ENCODE data around the gene IGSF3.
"Not testable (repeated sequence)": the region's sequence is repeated elsewhere in the genome, so short reads cannot be mapped to it uniquely, and the experiment has no call there.

Gene IGSF3

DNA sequence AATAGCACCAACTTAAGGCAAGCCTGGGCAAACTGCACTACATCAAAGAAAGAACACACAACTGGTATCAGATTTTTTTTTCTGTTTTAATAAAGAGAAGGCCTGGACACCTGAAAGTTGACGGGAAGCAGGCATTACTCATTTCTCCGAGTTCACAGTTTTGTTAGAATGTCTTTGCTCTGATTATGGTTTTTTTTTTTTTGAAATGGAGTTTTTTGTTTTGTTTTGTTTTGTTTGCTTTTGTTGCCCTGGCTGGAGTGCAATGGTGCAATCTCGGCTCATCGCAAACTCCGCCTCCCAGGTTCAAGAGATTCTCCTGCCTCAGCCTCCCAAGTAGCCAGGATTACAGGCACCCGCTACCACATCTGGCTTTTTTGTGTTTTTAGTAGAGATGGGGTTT lies 9.7 kb downstream of the IGSF3 start:
- DNase-seq: not testable (repeated sequence)

DNA sequence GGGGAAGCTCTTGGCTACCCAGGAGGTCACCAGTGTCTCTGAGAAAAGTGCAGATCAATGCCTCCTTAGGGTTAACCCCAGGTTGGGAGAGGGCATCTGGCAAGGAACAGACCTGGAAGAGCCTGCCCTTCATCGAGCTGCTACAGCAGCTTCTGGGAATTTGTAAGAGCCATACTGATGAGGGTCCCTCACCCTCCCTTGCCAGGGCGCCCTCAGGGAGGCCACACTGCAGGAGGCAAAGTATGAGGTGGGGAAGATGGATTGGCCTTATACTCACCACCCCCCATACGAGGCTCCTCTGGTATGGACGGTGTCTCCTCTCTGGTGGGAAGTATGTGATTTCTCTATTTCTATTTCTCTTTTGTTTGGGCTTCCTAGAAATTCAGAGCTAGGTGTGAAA lies 13.2 kb downstream of the IGSF3 start:
- DNase-seq: no peak

DNA sequence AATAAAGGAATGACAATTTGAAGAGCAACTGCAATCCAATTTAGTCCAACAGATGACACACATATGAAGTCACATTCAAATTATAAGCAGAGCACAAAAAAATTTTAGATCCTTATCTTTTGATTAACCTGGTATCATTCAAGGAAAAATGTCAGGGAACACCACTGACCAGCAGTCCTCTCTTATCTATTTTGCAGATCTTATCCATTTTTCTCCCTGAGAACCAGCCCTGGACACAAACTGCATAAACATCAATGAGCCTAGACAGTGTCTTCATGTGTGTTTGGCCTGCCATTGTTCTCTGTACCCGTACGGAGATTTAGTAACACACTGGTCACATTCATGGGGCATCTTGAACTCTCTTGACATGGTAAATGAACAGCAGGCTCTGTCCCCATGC lies 14.9 kb downstream of the IGSF3 start:
- DNase-seq: not testable (repeated sequence)

DNA sequence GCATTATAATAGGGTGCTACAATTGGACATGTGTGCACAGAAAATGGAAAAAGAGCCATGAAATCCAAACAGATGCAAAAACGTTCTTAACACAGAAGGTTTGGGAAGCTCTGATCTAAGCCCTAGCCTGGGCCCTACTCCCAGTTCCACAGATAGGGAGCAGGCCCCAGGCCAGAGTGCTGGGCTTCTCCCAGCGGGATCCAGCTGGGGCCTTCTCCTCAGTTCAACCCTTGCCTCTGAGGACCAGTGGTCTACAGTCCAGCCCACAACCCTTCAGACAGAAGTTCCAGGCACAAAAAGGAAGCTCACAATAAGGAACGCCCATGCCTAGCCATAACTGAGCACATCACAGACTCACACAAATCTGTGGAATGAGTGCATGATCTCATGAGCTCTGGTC lies 16.8 kb downstream of the IGSF3 start:
- not testable (repeated sequence) for DNase-seq

DNA sequence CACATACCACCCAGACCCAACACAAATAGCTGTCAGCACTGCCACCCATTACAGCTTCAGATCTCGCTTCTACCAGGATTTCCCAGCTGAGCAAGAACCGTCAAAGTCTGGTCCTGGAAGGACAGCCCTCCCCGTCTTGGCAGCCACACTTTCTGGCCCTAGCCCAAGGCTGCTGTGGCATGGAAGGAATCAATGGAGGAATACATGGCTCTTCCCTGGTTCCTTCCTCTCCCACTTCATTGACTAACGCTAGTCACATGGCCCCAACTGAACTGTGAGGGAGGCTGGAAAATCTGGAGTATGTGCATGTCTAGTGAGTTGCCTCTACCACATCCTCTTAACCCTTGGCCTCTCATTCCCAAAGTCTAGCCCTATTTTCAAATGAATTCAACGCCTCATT lies 18.5 kb downstream of the IGSF3 start:
- not testable (repeated sequence) for DNase-seq

DNA sequence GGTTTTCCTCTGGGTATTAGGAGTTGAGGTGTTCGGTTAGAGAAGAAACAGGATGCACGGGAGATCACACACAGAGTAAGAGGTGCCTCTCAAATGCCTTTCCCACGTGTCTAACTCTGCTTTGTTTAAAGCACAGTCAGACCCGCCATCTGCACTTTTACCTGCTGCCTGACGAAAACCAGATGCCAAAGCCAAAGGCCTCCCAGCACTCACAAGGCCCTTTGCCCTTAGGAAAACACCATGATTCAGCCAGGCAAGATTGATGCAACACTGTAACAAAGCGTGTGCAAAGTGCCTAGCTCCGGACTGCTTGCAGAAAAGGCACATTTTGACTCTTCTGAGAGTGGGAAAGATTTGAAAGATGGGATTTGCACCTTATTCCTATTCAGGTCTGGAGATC lies 19.2 kb downstream of the IGSF3 start:
- DNase-seq: not testable (repeated sequence)

DNA sequence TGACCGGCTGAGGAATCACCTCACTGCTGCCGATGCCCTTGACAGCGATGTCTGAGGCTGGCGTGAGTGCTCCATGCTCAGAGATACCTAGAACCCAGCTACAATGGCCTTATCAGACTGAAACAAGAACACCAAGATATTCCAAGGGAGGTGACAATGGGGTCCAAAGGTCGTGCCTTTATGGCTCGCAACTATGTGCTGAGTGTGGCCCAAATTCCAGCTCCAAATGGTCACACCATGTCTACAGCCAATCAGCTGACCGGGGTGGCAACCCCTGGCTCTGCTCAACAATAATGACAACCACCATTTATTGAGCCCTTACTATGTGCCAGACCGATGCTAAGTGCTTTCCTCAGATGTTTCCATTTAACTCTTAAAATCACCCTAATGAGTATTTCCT lies 20.3 kb downstream of the IGSF3 start:
- DNase-seq: not testable (repeated sequence)

DNA sequence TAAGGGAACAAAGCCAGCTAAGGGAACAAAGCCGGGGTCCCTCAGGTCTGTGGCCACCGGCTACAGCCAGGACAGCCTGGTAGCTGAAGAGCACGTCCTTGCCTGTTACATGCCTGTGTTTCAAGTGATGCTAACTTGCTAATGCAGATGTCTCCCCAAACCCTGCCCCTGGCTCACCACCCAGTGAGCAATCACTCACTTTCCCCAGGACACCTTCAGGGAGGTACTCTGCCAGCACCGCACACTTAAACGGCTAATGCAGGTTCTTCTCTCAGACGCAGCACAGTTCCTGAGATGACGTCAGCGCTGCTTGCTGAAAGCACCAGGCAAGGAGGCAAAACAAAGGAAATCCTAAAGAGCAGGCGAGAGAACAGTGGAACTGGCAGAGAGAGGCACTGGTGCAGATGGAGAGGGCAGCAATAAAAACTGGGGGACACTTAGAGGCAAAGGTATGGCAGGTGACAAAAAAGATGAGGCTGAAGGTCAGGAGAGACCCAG lies 20.8 kb downstream of the IGSF3 start:
- not testable (repeated sequence) for DNase-seq

DNA sequence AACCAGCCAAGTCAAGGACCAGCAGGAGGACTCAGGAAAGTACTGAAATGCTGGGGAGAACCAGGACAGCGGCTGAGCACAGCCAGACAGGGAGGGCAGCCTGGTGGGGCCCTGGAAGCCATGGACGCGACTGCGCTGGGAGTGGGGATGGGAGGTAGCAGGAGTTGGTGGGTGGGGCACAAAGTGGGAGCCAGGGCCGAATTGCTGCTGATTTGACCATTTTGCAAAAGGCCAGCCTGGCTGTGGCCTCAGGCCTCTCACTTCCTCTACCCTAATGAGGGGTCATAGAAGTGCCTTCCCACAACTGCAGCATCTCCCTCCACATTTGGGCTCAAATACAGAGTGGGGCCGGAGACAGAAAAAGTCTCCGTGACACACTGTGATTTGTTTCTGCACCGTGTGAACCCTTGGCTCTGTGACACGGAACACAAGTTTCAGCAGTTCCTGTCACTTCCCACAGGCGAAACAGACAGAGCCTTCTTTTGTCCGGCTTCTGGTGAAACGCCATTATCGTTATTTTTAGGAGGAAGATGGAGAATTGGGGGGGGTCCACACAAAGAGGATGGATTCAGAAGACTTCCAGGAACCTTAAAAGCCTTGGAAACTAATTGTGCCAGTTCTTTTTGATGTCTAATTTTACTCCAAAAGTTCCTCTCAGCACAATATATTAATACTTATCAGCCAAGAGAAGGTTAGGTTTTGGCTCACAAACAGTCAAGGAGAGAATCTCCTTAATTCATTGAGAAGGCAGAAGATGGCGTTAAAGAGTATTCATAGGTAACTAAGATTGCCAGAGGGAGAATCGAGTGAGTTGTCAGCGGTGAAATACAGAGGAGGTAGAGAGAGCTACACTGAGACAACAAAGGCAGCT lies 21.5 kb downstream of the IGSF3 start:
- DNase-seq: not testable (repeated sequence)

DNA sequence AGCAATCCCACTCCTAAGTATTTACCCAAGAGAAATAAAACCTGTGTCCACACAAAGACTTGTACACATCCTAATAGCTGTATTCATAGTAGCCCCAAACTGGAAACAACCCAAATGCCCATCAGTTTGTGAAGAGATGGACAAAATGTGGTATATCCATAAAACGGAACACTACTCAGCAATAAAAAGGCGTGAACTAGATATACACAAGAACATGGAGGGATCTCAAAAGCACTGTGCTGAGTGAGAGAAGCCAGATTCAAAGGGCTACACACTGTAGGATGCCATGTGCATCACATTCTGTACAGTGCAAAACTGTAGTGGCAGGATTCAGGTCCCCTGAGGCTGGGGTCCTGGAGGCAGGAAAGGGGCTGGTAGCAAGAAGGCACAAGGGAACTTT lies 22.5 kb downstream of the IGSF3 start:
- DNase-seq: not testable (repeated sequence)

DNA sequence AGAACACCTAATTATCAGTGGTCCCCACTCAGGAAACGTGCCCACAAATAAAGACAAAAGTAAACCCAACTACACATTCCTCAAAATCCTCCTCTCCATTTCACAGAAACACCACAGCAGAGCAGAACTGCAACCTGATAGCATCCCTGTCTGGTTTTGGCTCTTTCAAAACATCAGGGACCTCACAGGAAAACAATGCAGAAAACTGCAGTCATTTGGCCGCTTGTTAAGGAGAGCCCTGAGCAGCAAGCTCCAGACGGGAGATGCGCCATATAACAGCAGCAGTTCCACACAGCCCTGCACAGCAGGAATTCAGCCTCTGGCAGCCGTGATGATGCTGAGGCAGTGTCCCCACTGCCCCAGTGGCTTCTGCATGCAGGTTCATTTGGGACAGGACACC lies 23.4 kb downstream of the IGSF3 start:
- DNase-seq: peak; percentile 57

DNA sequence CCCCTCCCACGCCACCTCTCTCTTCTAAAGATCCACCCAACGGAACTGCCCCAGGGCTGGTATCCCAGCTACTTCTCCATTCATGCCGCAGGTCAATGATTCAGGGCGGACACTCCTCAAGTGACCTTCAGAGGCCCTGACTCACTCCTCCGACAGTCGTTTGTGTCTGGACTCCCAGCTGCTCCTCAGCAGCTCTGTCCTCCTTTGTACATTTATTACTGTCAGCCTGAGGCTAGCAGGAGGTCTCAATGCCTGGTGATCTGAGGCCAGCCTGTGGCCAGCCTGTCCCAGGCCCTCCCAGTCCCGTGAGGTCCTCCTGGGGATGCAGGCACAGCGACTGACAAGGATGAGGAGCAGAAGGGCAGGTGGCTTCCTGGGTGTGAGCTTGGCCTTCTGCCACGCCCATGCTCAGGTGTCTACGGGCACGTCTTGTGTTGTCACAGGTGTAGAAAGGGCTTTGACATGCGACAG lies 24.2 kb downstream of the IGSF3 start:
- not testable (repeated sequence) for DNase-seq

DNA sequence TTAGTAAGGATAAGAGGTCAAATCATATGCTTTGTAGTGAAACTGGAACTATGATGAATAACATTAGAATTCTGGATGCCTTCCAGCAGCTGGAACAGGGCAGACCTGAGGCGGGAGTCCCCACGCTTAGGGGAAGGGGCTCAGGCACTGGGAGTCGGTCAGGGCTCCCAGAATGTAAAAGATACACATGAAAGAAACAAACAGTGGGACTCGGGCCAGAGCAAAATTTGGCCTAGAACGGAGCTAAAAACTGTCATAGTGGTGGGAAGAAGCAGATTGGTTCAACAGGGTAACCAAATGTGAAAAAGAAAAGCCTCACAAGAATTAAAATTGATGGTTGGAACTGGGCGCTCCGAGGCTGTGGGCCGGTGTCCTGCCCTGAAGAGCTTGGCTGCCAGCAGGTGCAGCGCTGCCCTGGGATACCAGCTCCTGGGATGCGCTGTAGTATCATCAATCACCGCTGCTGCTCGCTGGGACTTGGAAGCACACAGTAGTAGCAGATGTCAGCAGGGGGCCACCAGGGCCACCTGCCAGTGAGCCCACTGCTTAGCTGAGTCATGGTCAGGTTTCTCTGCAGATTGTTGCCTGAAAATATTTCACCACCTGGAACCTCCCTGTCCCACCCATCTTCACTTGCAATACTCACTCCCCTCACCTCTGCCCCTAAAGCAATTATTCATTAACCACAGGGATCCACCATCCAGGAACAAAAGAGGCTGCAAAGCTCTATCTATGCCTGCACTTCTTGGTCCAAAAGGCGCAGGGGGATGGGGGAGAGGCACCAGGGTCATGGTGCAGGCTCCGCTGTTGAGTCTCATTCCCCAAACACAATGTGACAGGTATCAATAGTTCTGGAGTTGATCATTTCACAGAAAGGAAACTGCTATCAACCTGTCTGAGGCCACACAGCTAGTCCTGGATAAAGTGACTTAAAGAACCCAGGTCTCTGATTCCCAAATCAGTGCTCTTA lies 24.9 kb downstream of the IGSF3 start:
- DNase-seq: peak; percentile 49

DNA sequence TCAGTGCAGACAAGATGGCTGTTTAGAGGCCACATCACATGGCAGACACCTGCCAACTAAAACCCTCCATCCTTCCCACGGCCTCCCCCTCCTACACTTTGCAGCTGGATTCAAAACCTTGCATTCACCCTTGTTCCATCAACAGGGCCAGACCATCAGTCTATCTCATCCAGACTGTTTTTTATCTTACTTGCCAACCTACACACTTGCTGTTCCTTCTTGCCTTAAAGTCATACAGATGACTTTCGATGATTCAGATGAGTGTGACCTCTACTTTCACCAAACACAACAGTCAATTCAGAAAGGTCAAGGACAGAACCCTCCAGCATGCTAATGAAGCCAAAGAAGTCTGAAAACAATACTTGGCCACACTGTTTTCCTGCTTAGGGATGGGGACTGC lies 29.9 kb downstream of the IGSF3 start:
- DNase-seq: not testable (repeated sequence)

DNA sequence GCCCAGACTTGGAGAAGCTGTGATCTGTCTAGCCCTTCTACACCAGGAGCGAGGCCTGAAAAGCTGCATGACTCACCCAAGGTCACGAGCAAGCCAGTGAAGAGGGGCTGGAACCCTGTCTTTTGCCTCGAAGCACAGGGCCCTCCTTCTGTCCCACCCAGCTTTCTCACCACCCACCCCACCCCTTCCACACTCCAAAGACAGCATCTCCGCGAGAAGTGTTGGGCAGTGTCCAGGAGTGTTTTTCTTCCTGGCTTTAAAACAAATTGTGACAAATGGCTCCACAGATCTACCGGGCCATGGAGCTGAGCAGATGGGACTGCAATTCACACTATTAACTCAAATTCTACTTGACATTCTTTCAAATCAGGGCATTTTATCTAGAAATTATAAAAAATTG lies 30.9 kb downstream of the IGSF3 start:
- not testable (repeated sequence) for DNase-seq

DNA sequence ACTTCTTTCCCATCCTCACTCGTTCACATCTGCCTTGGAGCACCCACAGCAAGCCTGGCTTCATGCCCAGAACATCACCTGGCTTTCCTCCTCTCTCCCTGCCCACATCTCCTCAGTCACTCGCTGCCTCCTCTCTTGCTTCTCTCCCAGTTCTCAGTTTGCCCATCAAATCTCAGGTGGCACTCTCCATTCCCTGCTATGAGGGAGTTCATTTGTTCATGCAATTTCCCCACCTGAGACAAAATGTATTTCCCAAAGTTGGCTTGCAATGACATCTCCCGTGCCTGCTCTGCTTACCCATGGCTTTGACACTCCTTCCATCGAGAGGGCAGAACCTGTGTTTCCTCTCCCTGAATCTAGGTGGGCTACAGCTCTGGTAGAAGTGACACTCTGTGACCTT lies 33.1 kb downstream of the IGSF3 start:
- not testable (repeated sequence) for DNase-seq

DNA sequence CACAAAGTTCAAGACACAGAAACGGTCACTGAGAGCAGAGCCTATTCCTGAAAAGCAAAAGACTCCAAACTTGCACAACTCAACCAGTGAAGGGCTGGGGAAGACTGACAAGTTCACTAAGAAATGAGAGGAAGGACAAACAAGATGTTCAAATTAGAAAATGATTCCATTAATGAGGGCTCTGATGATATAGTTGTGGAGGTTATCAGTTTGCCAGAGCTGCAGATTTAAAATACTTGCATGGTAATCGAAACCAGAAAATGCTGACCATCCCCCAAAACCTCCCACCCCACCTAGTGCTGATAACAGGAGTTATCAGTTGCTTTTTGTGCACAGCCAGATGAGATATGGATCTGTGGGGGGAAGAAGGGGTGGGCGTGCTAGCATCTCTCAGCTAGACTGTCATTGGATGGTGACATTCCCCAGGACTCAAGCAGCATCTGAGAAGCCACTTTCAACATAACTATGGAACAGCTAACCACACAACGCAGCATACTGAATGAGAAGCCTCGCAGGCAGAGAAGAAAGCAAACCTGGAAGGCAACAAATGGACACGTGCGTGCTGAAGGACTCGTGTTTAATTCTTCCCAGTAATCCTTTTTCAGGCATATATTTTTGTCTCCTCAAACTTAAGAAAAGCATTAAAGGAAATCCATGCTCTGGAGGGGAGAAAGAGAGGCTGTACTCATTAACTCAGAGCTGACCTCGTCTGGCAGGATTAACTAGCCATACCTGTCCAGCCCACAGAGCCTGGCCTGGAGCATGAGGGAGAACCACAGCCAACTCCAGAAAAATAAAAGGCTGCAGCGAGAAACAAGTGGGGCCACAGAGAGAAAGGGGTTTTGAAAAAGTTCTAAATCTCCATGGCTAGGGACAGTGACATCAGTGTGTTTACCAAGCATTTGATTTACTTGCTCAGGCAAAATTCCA lies 35.3 kb downstream of the IGSF3 start:
- DNase-seq: not testable (repeated sequence)

DNA sequence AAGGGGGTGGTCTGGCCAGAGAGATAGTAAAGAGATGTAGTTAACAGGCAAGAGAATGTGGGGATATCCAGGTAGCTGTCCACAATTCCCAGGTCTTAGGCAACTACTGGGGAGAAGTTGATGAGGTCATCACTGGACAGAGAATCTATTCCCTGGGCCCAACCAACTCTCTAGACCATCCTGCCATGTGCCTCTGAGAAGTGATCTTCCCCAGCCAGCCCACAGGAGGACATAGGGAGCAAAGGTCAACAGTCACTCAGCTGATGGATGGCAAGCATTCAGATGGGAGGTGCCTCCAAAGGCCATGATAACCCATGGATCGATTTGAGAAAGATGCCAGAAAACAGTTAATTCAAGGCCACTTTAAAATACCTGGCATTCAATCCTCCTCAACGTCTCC lies 36.0 kb downstream of the IGSF3 start:
- not testable (repeated sequence) for DNase-seq

DNA sequence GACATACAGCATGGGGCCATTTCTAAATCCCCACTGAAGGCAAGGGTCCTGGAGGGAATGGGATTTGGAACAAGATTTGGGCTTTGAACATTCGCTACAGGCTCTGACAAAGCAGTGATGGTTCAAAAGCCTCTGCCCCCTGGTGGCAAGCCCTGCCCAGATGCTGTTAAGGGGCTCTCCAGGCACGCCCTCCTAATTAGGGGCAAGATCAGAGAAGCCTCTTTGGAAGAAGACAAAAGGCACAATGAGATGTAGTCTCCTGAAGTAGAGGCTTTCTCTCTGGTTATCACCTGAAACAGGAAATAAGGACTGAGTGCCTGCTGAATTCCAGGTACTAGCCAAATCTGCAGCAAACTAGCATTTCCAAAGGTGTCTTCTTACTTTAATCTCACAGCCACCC lies 37.5 kb downstream of the IGSF3 start:
- not testable (repeated sequence) for DNase-seq

DNA sequence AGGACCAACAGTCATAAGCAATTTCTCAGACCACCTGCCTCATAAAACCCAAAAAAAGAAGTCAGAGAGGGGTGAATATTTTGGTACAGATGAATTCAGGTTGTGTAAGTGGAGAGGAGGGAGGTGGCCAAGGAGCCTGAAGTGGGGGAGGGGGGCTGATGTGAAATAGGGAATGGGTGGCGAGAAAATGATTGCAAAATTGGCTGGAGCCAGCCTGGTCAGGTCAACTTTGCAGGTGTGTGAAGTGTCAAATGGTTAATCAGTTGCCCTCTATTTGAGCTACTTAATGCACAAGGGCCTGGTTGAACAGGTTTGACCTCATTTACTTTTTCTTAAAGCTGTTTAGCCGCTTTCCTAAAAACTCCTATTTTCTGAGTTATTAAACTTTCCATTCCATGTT lies 38.1 kb downstream of the IGSF3 start:
- DNase-seq: not testable (repeated sequence)

DNA sequence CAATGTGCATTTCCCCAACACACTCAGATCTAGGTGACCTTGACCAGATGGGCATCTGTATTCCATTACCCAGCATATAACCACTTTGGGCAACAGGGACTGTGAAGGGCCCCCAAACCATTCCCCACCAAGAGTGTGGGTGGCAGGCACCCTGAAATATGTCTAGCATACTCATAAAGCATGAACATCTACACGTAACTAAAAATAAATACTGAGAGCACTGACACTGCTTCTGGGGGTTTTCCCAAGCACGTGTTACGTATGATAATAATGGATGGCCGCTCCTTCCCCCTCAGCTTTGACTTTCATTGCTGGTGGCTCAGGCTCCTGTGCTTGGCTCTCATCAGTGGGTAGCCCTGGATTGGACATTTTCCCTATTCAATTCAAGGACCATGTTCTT lies 39.1 kb downstream of the IGSF3 start:
- no peak for DNase-seq

DNA sequence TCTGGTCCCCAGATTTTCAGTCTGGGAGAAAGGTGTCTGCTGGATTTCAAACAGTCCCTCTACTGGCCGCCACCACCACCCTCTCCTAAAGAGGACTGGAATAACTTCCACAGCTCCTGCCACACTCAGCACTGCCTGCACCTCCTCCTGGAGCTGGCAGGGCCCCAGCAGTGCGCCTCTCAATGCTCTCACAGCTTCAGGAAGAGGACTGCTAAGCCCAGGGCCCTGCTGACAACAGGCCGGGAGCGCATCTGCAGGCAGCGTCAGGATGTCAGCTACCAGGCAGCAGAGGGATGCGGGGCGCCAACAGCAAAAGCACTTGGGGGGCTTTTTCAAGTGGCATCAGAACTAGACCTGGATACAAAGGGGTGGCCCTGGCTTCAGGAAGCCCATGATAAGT lies 40.2 kb downstream of the IGSF3 start:
- peak; percentile 59 for DNase-seq
